GM19467 (cell line): ENCODE results near the gene EIF3C.
"Not testable (repeated sequence)": the region's sequence is repeated elsewhere in the genome, so short reads cannot be mapped to it uniquely, and the experiment has no call there.

ENCODE experiments used
- ATAC-seq: cut with Tn5 transposase; IDR thresholded peaks from one replicate; pipeline ENCODE4 v1.9.1; 2021; ENCODE audit warnings: mild to moderate bottlenecking, moderate library complexity; ENCODE audit not compliant: unreplicated experiment

EIF3C gene

GRCh38 chr16:28711220-28712083 lies at the start of gene EIF3C:
TSS of gene EIF3C (plus strand) at chr16:28711464. CDS start at chr16:28711687, 223 bp downstream.
- ATAC-seq: peak; percentile 94

- not testable (repeated sequence) for ATAC-seq
These were observed 45.0 kb upstream of the EIF3C start for GRCh38 chr16:28666264-28666663.

GRCh38 chr16:28667480-28667879 lies 43.8 kb upstream of the EIF3C start:
- ATAC-seq: not testable (repeated sequence)

- ATAC-seq: not testable (repeated sequence)
These were observed 43.1 kb upstream of the EIF3C start for GRCh38 chr16:28668199-28668598.

GRCh38 chr16:28688327-28688952 lies 22.8 kb upstream of the EIF3C start:
- ATAC-seq: not testable (repeated sequence)

- not testable (repeated sequence) for ATAC-seq
These were observed 21.8 kb upstream of the EIF3C start for GRCh38 chr16:28689425-28689824.

GRCh38 chr16:28691722-28692121 lies 19.5 kb upstream of the EIF3C start:
- ATAC-seq: not testable (repeated sequence)

GRCh38 chr16:28693257-28693950 lies 17.9 kb upstream of the EIF3C start:
- ATAC-seq: not testable (repeated sequence)

- not testable (repeated sequence) for ATAC-seq
These were observed 11.5 kb upstream of the EIF3C start for GRCh38 chr16:28699792-28700191.

GRCh38 chr16:28700349-28700748 lies 10.9 kb upstream of the EIF3C start:
- not testable (repeated sequence) for ATAC-seq

GRCh38 chr16:28701384-28701783 lies 9.9 kb upstream of the EIF3C start:
- ATAC-seq: not testable (repeated sequence)

GRCh38 chr16:28704246-28704645 lies 7.0 kb upstream of the EIF3C start:
- not testable (repeated sequence) for ATAC-seq

- not testable (repeated sequence) for ATAC-seq
These were observed 11.8 kb downstream of the EIF3C start for GRCh38 chr16:28722852-28723650.

- ATAC-seq: not testable (repeated sequence)
These were observed 20.0 kb downstream of the EIF3C start for GRCh38 chr16:28731253-28731652.

- not testable (repeated sequence) for ATAC-seq
These were observed 21.3 kb downstream of the EIF3C start for GRCh38 chr16:28732455-28733124.

- not testable (repeated sequence) for ATAC-seq
These were observed 28.5 kb downstream of the EIF3C start for GRCh38 chr16:28739787-28740186.

GRCh38 chr16:28740631-28741030 lies 29.4 kb downstream of the EIF3C start:
- ATAC-seq: not testable (repeated sequence)

- ATAC-seq: not testable (repeated sequence)
These were observed 30.0 kb downstream of the EIF3C start for GRCh38 chr16:28741295-28741694.

- not testable (repeated sequence) for ATAC-seq
These were observed 35.5 kb downstream of the EIF3C start for GRCh38 chr16:28746618-28747350.
